Adrenal gland (tissue), 5 donors: Measurements from ENCODE around the gene NR5A2.

Source experiments
- CTCF ChIP-seq, 6 experiments: fragments of 450-650 bp in 4 of 6; fragments of 200-600 bp in 2 of 6; sonication (generic) in 1 of 6; IDR thresholded peaks; 1 replicate in 5 of 6; 2 replicates in 1 of 6; pipeline versions ENCODE4 v1.5.1 to v1.8.0; 2016 to 2021; ENCODE audit warnings: antibody characterized with exemption in 6 of 6, mild to moderate bottlenecking in 2 of 6, moderate library complexity in 1 of 6
- POLR2A ChIP-seq, 2 donors: fragments of 450-650 bp; IDR thresholded peaks; one replicate each; pipeline ENCODE4 v1.6.1; 2017; ENCODE audit warnings: antibody characterized with exemption in 2 of 2, mild to moderate bottlenecking in 2 of 2, moderate library complexity in 1 of 2
- donor health status: DM: no; HTN: no; CAD: no.

GRCh38 chr1:200168926-200169325, 141.4 kb downstream of the NR5A2 start:
- TF ChIP-seq CTCF (IDR thresholded peaks at IDR 0.05) (no peak), POLR2A (IDR thresholded peaks at IDR 0.05) (no peak)
